GM23338 (cell line): ENCODE results near the gene SAMD8. TPM values are rescaled to one million over a fixed set of nuclear protein-coding genes. Genes with fewer than 3 reads are reported as not detected.

ENCODE experiments used
- ATAC-seq: fragments of 200-7000 bp; cut with Tn5 transposase; 3 replicates; pipeline ENCODE4 v1.9.1; 2020
- DNase-seq: peaks from one replicate; pipeline ENCODE4 v3.0.0-alpha.2; 2015; ENCODE audit warnings: low spot score
- H2AFZ ChIP-seq: fragments of 200-600 bp; sonication (generic); 2 replicates; pipeline ENCODE4 v1.8.0; 2016; ENCODE audit warnings: antibody characterized with exemption, mild to moderate bottlenecking, moderate library complexity
- H3F3A ChIP-seq: fragments of 200-600 bp; sonication (generic); replicated peaks from 2 replicates; pipeline ENCODE4 v1.8.0; 2017; ENCODE audit warnings: antibody characterized with exemption, mixed run types, low read depth
- H3K27ac ChIP-seq: fragments of 200-600 bp; sonication (generic); 2 replicates; pipeline ENCODE4 v1.6.1; 2016; ENCODE audit warnings: low read depth
- H3K27me3 ChIP-seq: fragments of 200-600 bp; sonication (generic); 2 replicates; pipeline ENCODE4 v1.8.0; 2016; ENCODE audit warnings: mild to moderate bottlenecking, mixed run types, moderate library complexity; ENCODE audit not compliant: insufficient read depth
- H3K36me3 ChIP-seq: fragments of 200-600 bp; sonication (generic); 2 replicates; pipeline ENCODE4 v1.8.0; 2016; ENCODE audit warnings: mild to moderate bottlenecking; ENCODE audit not compliant: insufficient read depth
- H3K4me1 ChIP-seq: fragments of 200-600 bp; sonication (generic); 2 replicates; pipeline ENCODE4 v1.8.0; 2016; ENCODE audit warnings: mild to moderate bottlenecking, moderate library complexity; ENCODE audit not compliant: insufficient read depth
- H3K4me2 ChIP-seq: fragments of 200-600 bp; sonication (generic); 2 replicates; pipeline ENCODE4 v1.7.1; 2017; ENCODE audit warnings: mixed run types
- H3K4me3 ChIP-seq: fragments of 200-600 bp; sonication (generic); 2 replicates; pipeline ENCODE4 v1.6.1; 2016; ENCODE audit warnings: mixed run types
- H3K79me2 ChIP-seq: fragments of 200-600 bp; sonication (generic); replicated peaks from 2 replicates; pipeline ENCODE4 v1.8.0; 2017; ENCODE audit warnings: mild to moderate bottlenecking; ENCODE audit not compliant: insufficient read depth
- H3K9me2 ChIP-seq: fragments of 200-600 bp; sonication (generic); 2 replicates; pipeline ENCODE4 v1.8.0; 2017; ENCODE audit not compliant: insufficient read depth
- H4K20me1 ChIP-seq: fragments of 200-600 bp; sonication (generic); replicated peaks from 2 replicates; pipeline ENCODE4 v1.8.0; 2017; ENCODE audit warnings: mild to moderate bottlenecking; ENCODE audit not compliant: insufficient read depth
- H3K27ac Mint-ChIP-seq: 2 replicates; pipeline ENCODE4 v1.8.0; 2020; ENCODE audit warnings: inconsistent platforms, mild to moderate bottlenecking, moderate library complexity, mixed read lengths
- H3K27me3 Mint-ChIP-seq: 3 replicates; pipeline ENCODE4 v1.8.0; 2022; ENCODE audit warnings: low read depth, mild to moderate bottlenecking, moderate library complexity, mixed read lengths, inconsistent platforms; ENCODE audit not compliant: insufficient read depth, poor library complexity
- H3K36me3 Mint-ChIP-seq: 3 replicates; pipeline ENCODE4 v1.8.0; 2021; ENCODE audit warnings: low read depth, mild to moderate bottlenecking, inconsistent platforms, moderate library complexity, mixed read lengths
- H3K4me1 Mint-ChIP-seq: 3 replicates; pipeline ENCODE4 v1.8.0; 2020; ENCODE audit warnings: mild to moderate bottlenecking, inconsistent platforms, mixed read lengths
- H3K4me3 Mint-ChIP-seq: 3 replicates; pipeline ENCODE4 v1.8.0; 2021; ENCODE audit warnings: moderate library complexity, mild to moderate bottlenecking, inconsistent platforms, mixed read lengths
- H3K9me3 Mint-ChIP-seq: 3 replicates; pipeline ENCODE4 v1.8.0; 2020; ENCODE audit warnings: moderate library complexity, mild to moderate bottlenecking, inconsistent platforms, mixed read lengths
- EZH2 ChIP-seq: fragments of 200-600 bp; sonication (generic); IDR thresholded peaks from one replicate; pipeline ENCODE4 v1.8.0; 2017; ENCODE audit warnings: antibody characterized with exemption, mild to moderate bottlenecking, low read depth; ENCODE audit not compliant: unreplicated experiment
- EZH2phosphoT487 ChIP-seq: fragments of 200-600 bp; sonication (generic); IDR thresholded peaks from one replicate; pipeline ENCODE4 v1.8.1; 2018; ENCODE audit warnings: antibody characterized with exemption; ENCODE audit not compliant: unreplicated experiment
- JUNB ChIP-seq: IDR thresholded peaks from one replicate; pipeline ENCODE4 v1.6.1; 2016; ENCODE audit warnings: antibody characterized with exemption; ENCODE audit not compliant: unreplicated experiment
- NANOG ChIP-seq: IDR thresholded peaks from 2 replicates; pipeline ENCODE4 v1.6.1; 2016; ENCODE audit warnings: antibody characterized with exemption, borderline replicate concordance
- POLR2AphosphoS5 ChIP-seq: IDR thresholded peaks from 2 replicates; pipeline ENCODE4 v1.6.1; 2016; ENCODE audit warnings: antibody characterized with exemption, low read depth
- ZNF114 ChIP-seq: fragments of 250-450 bp; sonication (Bioruptor Pico); IDR thresholded peaks from 2 replicates; pipeline ENCODE4 v1.5.0; 2020; ENCODE audit warnings: mild to moderate bottlenecking, moderate library complexity
- polyA plus RNA-seq: library from polyadenylated mRNA; unstranded; fragments of >200 nt; fragmentation: Nextera tagmentation; extraction: Ambion mirVana; gene quantifications from 2 replicates; pipeline ENCODE4 v1.2.1, GENCODE V29; 2016
- total RNA-seq: library from RNA; depleted of rRNA; stranded (reverse); fragments of >200 nt; shearing (Covaris generic); gene quantifications from 2 replicates; pipeline ENCODE4 v1.2.3, GENCODE V29; 2014
- TF ChIP-seq, protein P1 (sequence below): IDR thresholded peaks from 2 replicates; pipeline ENCODE4 v1.6.1; 2016; ENCODE audit warnings: antibody characterized with exemption
- TF ChIP-seq, protein P2 (sequence below): fragments of 250-450 bp; sonication (Bioruptor Pico); IDR thresholded peaks from 2 replicates; pipeline ENCODE4 v1.5.0; 2020; ENCODE audit warnings: mild to moderate bottlenecking, moderate library complexity
- TF ChIP-seq, protein P3 (sequence below): IDR thresholded peaks from one replicate; pipeline ENCODE4 v1.6.1; 2018; ENCODE audit warnings: antibody characterized with exemption; ENCODE audit not compliant: unreplicated experiment

Gene SAMD8
- total and polyA plus RNA-seq, 2 experiments from 2014 or later, result 7.8 to 28.4 TPM

GRCh38 chr10:75179657-75180177 lies 68.3 kb downstream of the SAMD8 start:
- TF ChIP-seq EZH2phosphoT487 (no peak), NANOG (no peak), ZNF114 (CRISPR knock-in tag) (no peak), POLR2AphosphoS5 (no peak), JUNB (no peak)
- 0 out of 3 replicates have a peak, but pooled peaks cover 4% of the 10 kb centered on the region for H3K36me3 Mint-ChIP-seq
- Histone ChIP-seq H3K27ac (no peak overlapping the region), H3K27me3 (no peaks in the 10 kb centered on the region), H3K79me2 (no peaks in the 10 kb centered on the region), H4K20me1 (no peaks in the 10 kb centered on the region; the same call in 1 of the 2 replicates), H3K4me2 (no peak overlapping the region), H3F3A (no peaks in the 10 kb centered on the region), H2AFZ (no peak overlapping the region), H3K36me3 (no peaks in the 10 kb centered on the region), H3K9me2 (no peaks in the 10 kb centered on the region), H3K4me3 (no peak overlapping the region), H3K4me1 (no peaks in the 10 kb centered on the region)
- H3K27ac Mint-ChIP-seq, result no peak overlapping the region
- no peaks in the 10 kb centered on the region for H3K9me3 Mint-ChIP-seq
- DNase-seq (no peak), ATAC-seq (no peak)
- H3K27me3 Mint-ChIP-seq, result no peaks in the 10 kb centered on the region
- no peak overlapping the region for H3K4me3 Mint-ChIP-seq
- no peaks in the 10 kb centered on the region for H3K4me1 Mint-ChIP-seq

GRCh38 chr10:75180592-75180991 lies 69.1 kb downstream of the SAMD8 start:
- ATAC-seq, result no peak
- H3K4me1 Mint-ChIP-seq, result peaks cover 5% of the 10 kb centered on the region
- TF ChIP-seq JUNB, result no peak
- TF ChIP-seq, protein P1, sequence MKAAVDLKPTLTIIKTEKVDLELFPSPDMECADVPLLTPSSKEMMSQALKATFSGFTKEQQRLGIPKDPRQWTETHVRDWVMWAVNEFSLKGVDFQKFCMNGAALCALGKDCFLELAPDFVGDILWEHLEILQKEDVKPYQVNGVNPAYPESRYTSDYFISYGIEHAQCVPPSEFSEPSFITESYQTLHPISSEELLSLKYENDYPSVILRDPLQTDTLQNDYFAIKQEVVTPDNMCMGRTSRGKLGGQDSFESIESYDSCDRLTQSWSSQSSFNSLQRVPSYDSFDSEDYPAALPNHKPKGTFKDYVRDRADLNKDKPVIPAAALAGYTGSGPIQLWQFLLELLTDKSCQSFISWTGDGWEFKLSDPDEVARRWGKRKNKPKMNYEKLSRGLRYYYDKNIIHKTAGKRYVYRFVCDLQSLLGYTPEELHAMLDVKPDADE, result no peak
- no peak for TF ChIP-seq EZH2
- TF ChIP-seq, protein P2, sequence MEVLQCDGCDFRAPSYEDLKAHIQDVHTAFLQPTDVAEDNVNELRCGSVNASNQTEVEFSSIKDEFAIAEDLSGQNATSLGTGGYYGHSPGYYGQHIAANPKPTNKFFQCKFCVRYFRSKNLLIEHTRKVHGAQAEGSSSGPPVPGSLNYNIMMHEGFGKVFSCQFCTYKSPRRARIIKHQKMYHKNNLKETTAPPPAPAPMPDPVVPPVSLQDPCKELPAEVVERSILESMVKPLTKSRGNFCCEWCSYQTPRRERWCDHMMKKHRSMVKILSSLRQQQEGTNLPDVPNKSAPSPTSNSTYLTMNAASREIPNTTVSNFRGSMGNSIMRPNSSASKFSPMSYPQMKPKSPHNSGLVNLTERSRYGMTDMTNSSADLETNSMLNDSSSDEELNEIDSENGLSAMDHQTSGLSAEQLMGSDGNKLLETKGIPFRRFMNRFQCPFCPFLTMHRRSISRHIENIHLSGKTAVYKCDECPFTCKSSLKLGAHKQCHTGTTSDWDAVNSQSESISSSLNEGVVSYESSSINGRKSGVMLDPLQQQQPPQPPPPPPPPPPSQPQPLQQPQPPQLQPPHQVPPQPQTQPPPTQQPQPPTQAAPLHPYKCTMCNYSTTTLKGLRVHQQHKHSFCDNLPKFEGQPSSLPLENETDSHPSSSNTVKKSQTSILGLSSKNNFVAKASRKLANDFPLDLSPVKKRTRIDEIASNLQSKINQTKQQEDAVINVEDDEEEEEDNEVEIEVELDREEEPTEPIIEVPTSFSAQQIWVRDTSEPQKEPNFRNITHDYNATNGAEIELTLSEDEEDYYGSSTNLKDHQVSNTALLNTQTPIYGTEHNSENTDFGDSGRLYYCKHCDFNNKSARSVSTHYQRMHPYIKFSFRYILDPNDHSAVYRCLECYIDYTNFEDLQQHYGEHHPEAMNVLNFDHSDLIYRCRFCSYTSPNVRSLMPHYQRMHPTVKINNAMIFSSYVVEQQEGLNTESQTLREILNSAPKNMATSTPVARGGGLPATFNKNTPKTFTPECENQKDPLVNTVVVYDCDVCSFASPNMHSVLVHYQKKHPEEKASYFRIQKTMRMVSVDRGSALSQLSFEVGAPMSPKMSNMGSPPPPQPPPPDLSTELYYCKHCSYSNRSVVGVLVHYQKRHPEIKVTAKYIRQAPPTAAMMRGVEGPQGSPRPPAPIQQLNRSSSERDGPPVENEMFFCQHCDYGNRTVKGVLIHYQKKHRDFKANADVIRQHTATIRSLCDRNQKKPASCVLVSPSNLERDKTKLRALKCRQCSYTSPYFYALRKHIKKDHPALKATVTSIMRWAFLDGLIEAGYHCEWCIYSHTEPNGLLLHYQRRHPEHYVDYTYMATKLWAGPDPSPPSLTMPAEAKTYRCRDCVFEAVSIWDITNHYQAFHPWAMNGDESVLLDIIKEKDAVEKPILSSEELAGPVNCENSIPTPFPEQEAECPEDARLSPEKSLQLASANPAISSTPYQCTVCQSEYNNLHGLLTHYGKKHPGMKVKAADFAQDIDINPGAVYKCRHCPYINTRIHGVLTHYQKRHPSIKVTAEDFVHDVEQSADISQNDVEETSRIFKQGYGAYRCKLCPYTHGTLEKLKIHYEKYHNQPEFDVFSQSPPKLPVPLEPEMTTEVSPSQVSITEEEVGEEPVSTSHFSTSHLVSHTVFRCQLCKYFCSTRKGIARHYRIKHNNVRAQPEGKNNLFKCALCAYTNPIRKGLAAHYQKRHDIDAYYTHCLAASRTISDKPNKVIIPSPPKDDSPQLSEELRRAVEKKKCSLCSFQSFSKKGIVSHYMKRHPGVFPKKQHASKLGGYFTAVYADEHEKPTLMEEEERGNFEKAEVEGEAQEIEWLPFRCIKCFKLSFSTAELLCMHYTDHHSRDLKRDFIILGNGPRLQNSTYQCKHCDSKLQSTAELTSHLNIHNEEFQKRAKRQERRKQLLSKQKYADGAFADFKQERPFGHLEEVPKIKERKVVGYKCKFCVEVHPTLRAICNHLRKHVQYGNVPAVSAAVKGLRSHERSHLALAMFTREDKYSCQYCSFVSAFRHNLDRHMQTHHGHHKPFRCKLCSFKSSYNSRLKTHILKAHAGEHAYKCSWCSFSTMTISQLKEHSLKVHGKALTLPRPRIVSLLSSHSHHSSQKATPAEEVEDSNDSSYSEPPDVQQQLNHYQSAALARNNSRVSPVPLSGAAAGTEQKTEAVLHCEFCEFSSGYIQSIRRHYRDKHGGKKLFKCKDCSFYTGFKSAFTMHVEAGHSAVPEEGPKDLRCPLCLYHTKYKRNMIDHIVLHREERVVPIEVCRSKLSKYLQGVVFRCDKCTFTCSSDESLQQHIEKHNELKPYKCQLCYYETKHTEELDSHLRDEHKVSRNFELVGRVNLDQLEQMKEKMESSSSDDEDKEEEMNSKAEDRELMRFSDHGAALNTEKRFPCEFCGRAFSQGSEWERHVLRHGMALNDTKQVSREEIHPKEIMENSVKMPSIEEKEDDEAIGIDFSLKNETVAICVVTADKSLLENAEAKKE (CRISPR knock-in tag), result no peak
- TF ChIP-seq, protein P3, sequence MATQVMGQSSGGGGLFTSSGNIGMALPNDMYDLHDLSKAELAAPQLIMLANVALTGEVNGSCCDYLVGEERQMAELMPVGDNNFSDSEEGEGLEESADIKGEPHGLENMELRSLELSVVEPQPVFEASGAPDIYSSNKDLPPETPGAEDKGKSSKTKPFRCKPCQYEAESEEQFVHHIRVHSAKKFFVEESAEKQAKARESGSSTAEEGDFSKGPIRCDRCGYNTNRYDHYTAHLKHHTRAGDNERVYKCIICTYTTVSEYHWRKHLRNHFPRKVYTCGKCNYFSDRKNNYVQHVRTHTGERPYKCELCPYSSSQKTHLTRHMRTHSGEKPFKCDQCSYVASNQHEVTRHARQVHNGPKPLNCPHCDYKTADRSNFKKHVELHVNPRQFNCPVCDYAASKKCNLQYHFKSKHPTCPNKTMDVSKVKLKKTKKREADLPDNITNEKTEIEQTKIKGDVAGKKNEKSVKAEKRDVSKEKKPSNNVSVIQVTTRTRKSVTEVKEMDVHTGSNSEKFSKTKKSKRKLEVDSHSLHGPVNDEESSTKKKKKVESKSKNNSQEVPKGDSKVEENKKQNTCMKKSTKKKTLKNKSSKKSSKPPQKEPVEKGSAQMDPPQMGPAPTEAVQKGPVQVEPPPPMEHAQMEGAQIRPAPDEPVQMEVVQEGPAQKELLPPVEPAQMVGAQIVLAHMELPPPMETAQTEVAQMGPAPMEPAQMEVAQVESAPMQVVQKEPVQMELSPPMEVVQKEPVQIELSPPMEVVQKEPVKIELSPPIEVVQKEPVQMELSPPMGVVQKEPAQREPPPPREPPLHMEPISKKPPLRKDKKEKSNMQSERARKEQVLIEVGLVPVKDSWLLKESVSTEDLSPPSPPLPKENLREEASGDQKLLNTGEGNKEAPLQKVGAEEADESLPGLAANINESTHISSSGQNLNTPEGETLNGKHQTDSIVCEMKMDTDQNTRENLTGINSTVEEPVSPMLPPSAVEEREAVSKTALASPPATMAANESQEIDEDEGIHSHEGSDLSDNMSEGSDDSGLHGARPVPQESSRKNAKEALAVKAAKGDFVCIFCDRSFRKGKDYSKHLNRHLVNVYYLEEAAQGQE, result no peak
- TF ChIP-seq ZNF114 (CRISPR knock-in tag), result no peak

More at GRCh38 chr10:75180592-75180991, 69.1 kb downstream of the SAMD8 start:
- no peak overlapping the region for H3K27ac ChIP-seq
- H3K79me2 ChIP-seq, result no peaks in the 10 kb centered on the region
- H3K4me2 ChIP-seq, result no peak overlapping the region
- no peak overlapping the region for H2AFZ ChIP-seq
- no peaks in the 10 kb centered on the region for H3K27me3 ChIP-seq
- no peaks in the 10 kb centered on the region; the same call in 1 of the 2 replicates for H4K20me1 ChIP-seq
- no peaks in the 10 kb centered on the region for H3K9me3 Mint-ChIP-seq
- no peaks in the 10 kb centered on the region for H3K9me2 ChIP-seq
- H3K4me1 ChIP-seq, result no peaks in the 10 kb centered on the region
- H3K4me3 ChIP-seq, result no peak overlapping the region
- H3K36me3 ChIP-seq, result no peaks in the 10 kb centered on the region
- no peak overlapping the region for H3K4me3 Mint-ChIP-seq
- no peaks in the 10 kb centered on the region for H3K27me3 Mint-ChIP-seq
- H3K27ac Mint-ChIP-seq, result no peak overlapping the region
- 0 out of 3 replicates have a peak, but pooled peaks cover 4% of the 10 kb centered on the region for H3K36me3 Mint-ChIP-seq
- DNase-seq, result no peak
- no peaks in the 10 kb centered on the region for H3F3A ChIP-seq
